ENCODE measurements around the gene STK24. TPM values are rescaled to one million over a fixed set of nuclear protein-coding genes. Genes with fewer than 3 reads are reported as not detected.
A peak's percentile ranks its signal among the peaks of the same experiment; 100 is the strongest.
"Not testable (repeated sequence)": the region's sequence is repeated elsewhere in the genome, so short reads cannot be mapped to it uniquely, and the experiment has no call there.

STK24 gene
- total and polyA plus RNA-seq, 10 of the 15 experiments (the other 5 are each of a cell fraction or from before 2014, with no cell fraction given): 7.5 to 115 (median 52.9) TPM

GRCh38 chr13:98569494-98570367, 7.2 kb downstream of the STK24 start:
- not testable (repeated sequence) for H3K36me3 ChIP-seq (ENCODE audit: control insufficient read depth in 2 of 2, insufficient read depth in 2 of 2, low read length in 1 of 2); H3K9me3 ChIP-seq (replicated peaks; ENCODE audit: control insufficient read depth, insufficient read depth, low read length); FAIRE-seq; BruUV-seq (replicated peaks); H4K20me1 ChIP-seq (ENCODE audit: control insufficient read depth, insufficient read depth); DNase-seq (ENCODE audit: low read depth, low spot score); H3K9ac ChIP-seq (ENCODE audit: control insufficient read depth, insufficient read depth, low read length); H2AFZ ChIP-seq (ENCODE audit: control insufficient read depth, low read depth, low read length); ATAC-seq; H3K27me3 ChIP-seq (replicated peaks in 1 of 2; ENCODE audit: control insufficient read depth in 2 of 2, insufficient read depth in 2 of 2, low read length in 1 of 2)
- Histone ChIP-seq H3K27ac (ENCODE audit: control insufficient read depth, insufficient read depth) (peak overlapping the region; percentile 73; the same call in 1 of the 2 replicates), H3K4me3 (peak overlapping the region; percentile 87), H3K4me2 (ENCODE audit: control insufficient read depth, insufficient read depth) (0 out of 2 replicates have a peak overlapping the region, but pooled peaks have one; percentile 32), H3K4me1 (ENCODE audit: control insufficient read depth, insufficient read depth, low read length) (peaks cover 52% of the 10 kb centered on the region), H3K79me2 (ENCODE audit: control insufficient read depth, insufficient read depth, low read length) (peaks cover 99% of the 10 kb centered on the region)
- WGBS (ENCODE audit: insufficient coverage, insufficient replicate concordance, low lambda C conversion rate, missing lambda C conversion rate): 93% methylated on average over 17 of the region's 17 CpGs
- in situ Hi-C loops (cut with MboI): loop anchor here (25.0 kb wide), 1 partner anchor 1132 kb away; the partner anchor contains the start of gene RAP2A
- ChIA-PET POLR2A (interaction anchor here (0.6 to 2.4 kb wide), 4 partner anchors 11 to 292 kb away, joined by 4 to 11 read pairs (median 8); no protein-coding TSS in a partner anchor), SMC1A (ENCODE audit: uncharacterized antibody, unreplicated experiment) (interaction anchor here (0.7 to 4.1 kb wide), 12 partner anchors 20 to 125 kb away, joined by 3 to 27 read pairs (median 8); no protein-coding TSS in a partner anchor), RAD21 (ENCODE audit: unreplicated experiment) (interaction anchor here (1.5 to 4.0 kb wide), 6 partner anchors 21 to 83 kb away, joined by 4 to 35 read pairs (median 12); no protein-coding TSS in a partner anchor), CTCF (interaction anchor here (1.7 to 3.9 kb wide), 3 partner anchors 65 to 104 kb away, joined by 4 to 21 read pairs (median 8); no protein-coding TSS in a partner anchor)
- intact Hi-C loops (cut with micrococcal nuclease; ENCODE audit: unreplicated experiment): loop anchor here (2.0 to 10.0 kb wide), 3 partner anchors 83 to 855 kb away; no protein-coding TSS in a partner anchor

DNA sequence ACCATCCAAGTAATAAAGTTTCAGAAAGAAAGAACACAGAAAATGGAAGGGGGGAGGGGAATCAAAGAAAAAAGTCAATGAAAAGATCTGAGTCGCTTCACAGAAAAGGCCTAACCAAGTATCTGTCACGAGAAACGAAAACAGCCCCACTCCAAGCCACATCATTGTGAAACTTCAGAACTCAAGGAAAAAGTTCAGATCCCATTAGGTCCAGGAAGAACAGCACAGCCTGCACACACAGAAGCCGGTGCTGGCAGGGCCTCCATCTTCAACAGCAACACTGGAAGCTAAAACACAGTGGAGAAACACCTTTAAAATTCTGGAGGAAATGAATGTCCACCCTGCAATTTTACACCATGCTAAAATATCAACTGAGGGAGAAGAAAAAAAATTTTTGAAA, 8.0 kb downstream of the STK24 start:
- WGBS (ENCODE audit: insufficient coverage, insufficient replicate concordance, low lambda C conversion rate, missing lambda C conversion rate): 93% methylated on average over 4 of the region's 4 CpGs
- SMC1A ChIA-PET (ENCODE audit: uncharacterized antibody, unreplicated experiment): no interaction called here
- no peak overlapping the region for H3K4me3 ChIP-seq
- H3K27me3 ChIP-seq (replicated peaks in 1 of 2; ENCODE audit: control insufficient read depth in 2 of 2, insufficient read depth in 2 of 2, low read length in 1 of 2): no peaks in the 10 kb centered on the region
- CTCF ChIA-PET: interaction anchor here (1.2 kb wide), 1 partner anchor 87 kb away, joined by 5 read pairs; no protein-coding TSS in a partner anchor
- RAD21 ChIA-PET (ENCODE audit: unreplicated experiment): no interaction called here
- peaks cover 3% of the 10 kb centered on the region; the same call in 1 of the 3 replicates for H3K9me3 ChIP-seq (replicated peaks; ENCODE audit: control insufficient read depth, insufficient read depth, low read length)
- no peak overlapping the region for H3K9ac ChIP-seq (ENCODE audit: control insufficient read depth, insufficient read depth, low read length)
- intact Hi-C loops (cut with micrococcal nuclease; ENCODE audit: unreplicated experiment): no loop called here
- TF ChIP-seq SIN3A (IDR thresholded peaks at IDR 0.05; ENCODE audit: low read depth, low read length) (no peak), TCF3 (IDR thresholded peaks at IDR 0.05; ENCODE audit: borderline replicate concordance, insufficient read depth, low read depth, low read length) (no peak)
- TF ChIP-seq, protein P1, sequence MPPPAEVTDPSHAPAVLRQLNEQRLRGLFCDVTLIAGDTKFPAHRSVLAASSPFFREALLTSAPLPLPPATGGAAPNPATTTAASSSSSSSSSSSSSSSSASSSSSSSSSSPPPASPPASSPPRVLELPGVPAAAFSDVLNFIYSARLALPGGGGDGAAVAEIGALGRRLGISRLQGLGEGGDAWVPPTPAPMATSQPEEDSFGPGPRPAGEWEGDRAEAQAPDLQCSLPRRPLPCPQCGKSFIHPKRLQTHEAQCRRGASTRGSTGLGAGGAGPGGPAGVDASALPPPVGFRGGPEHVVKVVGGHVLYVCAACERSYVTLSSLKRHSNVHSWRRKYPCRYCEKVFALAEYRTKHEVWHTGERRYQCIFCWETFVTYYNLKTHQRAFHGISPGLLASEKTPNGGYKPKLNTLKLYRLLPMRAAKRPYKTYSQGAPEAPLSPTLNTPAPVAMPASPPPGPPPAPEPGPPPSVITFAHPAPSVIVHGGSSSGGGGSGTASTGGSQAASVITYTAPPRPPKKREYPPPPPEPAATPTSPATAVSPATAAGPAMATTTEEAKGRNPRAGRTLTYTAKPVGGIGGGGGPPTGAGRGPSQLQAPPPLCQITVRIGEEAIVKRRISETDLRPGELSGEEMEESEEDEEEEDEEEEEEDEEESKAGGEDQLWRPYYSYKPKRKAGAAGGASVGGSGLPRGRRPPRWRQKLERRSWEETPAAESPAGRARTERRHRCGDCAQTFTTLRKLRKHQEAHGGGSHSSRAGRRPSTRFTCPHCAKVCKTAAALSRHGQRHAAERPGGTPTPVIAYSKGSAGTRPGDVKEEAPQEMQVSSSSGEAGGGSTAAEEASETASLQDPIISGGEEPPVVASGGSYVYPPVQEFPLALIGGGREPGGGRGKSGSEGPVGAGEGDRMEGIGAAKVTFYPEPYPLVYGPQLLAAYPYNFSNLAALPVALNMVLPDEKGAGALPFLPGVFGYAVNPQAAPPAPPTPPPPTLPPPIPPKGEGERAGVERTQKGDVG (CRISPR knock-in tag; IDR thresholded peaks at IDR 0.05): no peak
- H3K4me2 ChIP-seq (ENCODE audit: control insufficient read depth, insufficient read depth): peak overlapping the region; percentile 30
- H4K20me1 ChIP-seq (ENCODE audit: control insufficient read depth, insufficient read depth): peaks cover 3% of the 10 kb centered on the region; the same call in 1 of the 2 replicates
- peaks cover 60% of the 10 kb centered on the region for H3K4me1 ChIP-seq (ENCODE audit: control insufficient read depth, insufficient read depth, low read length)
- DNase-seq (ENCODE audit: low read depth, low spot score): no peak
- H3K79me2 ChIP-seq (ENCODE audit: control insufficient read depth, insufficient read depth, low read length): peaks cover 99% of the 10 kb centered on the region
- BruUV-seq (replicated peaks): no TSS peak
- POLR2A ChIA-PET: no interaction called here
- H2AFZ ChIP-seq (ENCODE audit: control insufficient read depth, low read depth, low read length): no peak overlapping the region
- H3K36me3 ChIP-seq (ENCODE audit: control insufficient read depth in 2 of 2, insufficient read depth in 2 of 2, low read length in 1 of 2): peaks cover 0 to 3% of the 10 kb centered on the region in 2 experiments
- FAIRE-seq: no peak
- no peak overlapping the region for H3K27ac ChIP-seq (ENCODE audit: control insufficient read depth, insufficient read depth)
- in situ Hi-C loops (cut with MboI): loop anchor here (25.0 kb wide), 1 partner anchor 1132 kb away; the partner anchor contains the start of gene RAP2A
- no peak for ATAC-seq
